Prostate gland (tissue), 2 donors: ENCODE data around the gene SLFN5.

Source experiments
- CTCF ChIP-seq, 4 experiments: fragments of 200-600 bp in 2 of 4; fragments of 450-650 bp in 2 of 4; sonication (generic) in 2 of 4; IDR thresholded peaks; 1 replicate in 3 of 4; 2 replicates in 1 of 4; pipeline ENCODE4 v1.5.1; 2016 to 2019; ENCODE audit warnings: antibody characterized with exemption in 4 of 4, mild to moderate bottlenecking in 2 of 4, moderate library complexity in 2 of 4
- POLR2A ChIP-seq: fragments of 450-650 bp; IDR thresholded peaks from one replicate; pipeline ENCODE4 v1.6.1; 2016; ENCODE audit warnings: antibody characterized with exemption, mild to moderate bottlenecking
- POLR2AphosphoS5 ChIP-seq: sonication (generic); formaldehyde crosslinking; IDR thresholded peaks from one replicate; pipeline ENCODE4 v1.6.1; 2017; ENCODE audit warnings: antibody characterized with exemption

DNA sequence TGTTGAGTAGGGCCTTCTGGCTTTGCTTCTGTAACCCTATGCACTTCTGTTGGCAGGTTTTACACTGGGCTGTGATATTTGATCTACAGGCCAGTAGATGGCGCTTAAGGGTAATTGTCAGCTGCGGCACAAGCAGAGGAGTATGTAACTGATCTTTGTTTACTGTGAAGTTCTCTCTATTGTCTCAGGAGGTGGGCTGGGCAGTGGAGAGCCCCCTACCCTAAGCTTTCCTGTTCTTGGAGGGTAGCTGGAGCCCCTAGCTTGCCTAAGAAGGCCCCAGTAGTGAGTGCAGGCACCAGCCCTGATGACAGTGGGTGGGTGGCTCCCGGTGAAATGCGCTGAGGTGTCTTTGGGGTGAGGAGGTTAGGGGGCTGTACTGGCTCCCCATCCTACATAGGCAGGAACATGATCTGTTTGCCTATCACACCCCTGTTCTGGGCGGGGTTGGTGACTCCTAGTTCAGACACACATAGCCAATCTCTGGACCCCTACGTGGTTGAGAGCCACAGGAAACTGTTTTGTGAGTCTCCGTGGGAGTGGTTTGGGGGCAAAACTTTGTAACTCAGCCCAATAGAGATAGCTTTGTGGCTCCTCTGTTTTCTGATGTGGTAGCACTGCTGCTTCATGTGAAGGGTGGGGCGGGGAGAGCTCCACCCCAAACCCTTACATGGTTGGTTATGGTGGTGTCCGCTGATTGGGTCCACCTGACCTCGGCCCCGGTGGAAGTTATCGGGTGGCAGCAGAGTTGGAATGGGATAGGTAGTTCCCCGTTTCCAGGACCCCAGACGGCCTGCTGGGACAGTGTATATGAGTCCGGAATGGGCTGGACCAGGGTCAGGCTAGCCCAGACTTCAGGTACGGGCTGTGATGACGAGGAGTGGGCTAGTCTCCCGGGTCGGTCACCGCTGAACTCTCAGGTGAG is 70.2 kb downstream of the SLFN5 start:
- peak in 3 of 4 experiments; percentile 62 to 81 (median 75) for TF ChIP-seq CTCF (IDR thresholded peaks at IDR 0.05)
- TF ChIP-seq POLR2AphosphoS5 = peak; percentile 34
- TF ChIP-seq POLR2A = no peak
